ENCODE measurements around the gene RASGEF1C.

RASGEF1C gene

GRCh38 chr5:180081481-180081880, 127.5 kb downstream of the RASGEF1C start:
- no peak for DNase-seq

DNA sequence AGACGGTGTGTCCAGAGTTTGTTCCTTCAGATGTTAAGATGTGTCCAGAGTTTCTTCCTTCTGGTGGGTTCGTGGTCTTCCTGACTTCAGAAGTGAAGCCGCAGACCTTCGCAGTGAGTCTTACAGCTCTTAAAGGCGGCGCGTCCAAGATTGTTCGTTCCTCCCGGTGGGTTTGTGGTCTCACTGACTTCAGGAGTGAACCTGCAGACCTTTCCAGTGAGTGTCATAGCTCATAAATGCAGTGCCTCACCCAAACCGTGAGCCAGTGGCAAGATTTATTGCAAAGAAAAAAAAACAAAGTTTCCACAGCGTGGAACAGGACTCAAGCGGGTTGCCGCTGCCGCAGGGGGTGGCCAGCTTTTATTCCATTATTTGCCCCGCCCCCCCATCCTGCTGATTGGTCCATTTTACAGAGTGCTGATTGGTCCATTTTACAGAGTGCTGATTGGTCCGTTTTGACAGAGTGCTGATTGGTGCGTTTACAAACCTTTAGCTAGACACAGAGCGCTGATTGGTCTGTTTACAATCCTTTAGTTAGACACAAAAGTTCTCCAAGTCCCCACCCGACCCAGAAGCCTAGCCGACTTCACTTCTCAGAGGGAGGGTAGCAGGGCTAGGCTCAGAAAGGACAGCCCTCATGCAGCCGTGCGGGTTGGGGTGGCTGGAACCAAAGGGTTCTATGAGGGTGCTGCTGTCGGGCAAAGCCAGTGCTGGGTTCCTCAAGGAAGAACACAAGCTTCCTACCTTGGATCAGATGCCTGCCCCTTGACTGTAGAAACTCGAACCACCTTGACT, 128.3 kb downstream of the RASGEF1C start:
- peak in 3 of 4 experiments; percentile 20 to 39 (median 24) for DNase-seq

- no peak for DNase-seq
These were observed 129.1 kb downstream of the RASGEF1C start for GRCh38 chr5:180079702-180080466.

- no peak for DNase-seq
These were observed 130.7 kb downstream of the RASGEF1C start for GRCh38 chr5:180078348-180078747.

DNA sequence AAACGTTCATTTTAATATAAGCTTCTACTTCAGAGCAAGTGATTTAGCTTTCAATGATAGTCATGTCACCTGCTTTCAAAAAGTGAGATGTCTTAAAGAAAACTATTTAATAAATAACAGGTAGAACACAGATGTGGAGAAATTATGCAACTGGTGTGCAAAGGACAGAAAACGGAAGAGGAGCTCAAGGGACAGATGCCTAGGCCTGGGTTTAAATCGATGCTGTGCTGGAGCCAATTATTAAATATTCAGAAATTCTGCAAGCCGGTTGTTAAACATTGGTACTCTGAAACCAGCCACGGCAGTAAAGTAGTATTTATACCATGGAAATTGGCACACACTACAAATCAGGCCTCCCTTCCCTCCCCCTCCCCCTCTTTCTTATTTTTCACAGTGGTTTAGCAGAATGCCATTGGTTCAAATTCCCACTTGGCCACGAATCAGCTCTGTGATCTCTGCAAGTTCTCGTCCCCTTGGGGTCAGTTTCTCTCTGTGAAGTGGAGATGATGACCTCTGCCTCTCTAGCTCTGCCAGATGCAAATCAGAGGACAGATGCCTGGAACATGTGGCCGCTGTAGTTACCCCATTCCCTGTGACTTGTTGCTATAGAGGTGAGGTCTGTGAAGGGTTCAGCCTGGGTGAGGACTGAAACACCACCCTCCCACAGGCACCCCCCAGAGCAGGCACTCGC, 131.3 kb downstream of the RASGEF1C start:
- DNase-seq, result no peak

- DNase-seq, result no peak
These were observed 133.3 kb downstream of the RASGEF1C start for GRCh38 chr5:180075703-180076102.

DNA sequence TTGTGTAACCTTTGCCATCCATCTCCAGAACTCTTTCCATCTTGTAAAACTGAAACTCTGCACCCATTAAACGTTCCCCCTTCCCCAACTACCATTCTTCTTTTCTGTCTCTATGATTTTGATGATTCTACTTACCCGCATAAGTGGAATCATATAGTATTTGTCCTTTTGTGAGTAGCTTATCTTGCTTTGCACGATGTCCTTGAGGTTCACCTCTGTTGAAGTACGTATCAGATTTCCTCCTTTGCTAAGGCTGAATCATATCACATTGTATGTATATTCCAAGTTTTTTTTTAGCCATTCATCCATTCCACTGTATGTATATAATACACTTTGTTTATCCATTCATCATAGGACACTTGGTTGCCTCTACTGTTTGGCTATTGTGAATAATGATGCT, 134.5 kb downstream of the RASGEF1C start:
- DNase-seq, result no peak

- DNase-seq, result no peak
These were observed 136.5 kb downstream of the RASGEF1C start for GRCh38 chr5:180072556-180072955.

DNA sequence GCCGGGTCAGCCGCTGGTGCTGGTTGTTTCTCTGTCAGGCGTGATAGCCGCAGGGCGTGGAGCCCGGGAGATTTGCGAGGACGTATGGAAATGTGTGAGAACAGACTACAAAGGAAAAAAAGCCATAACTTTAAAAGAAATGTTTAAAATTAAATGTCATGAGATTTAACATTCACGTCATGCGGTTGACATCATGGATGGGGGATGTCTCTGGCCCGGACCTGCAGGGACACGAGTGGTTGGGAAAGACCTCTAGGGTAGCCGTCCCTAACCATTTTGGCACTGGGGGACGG, 136.8 kb downstream of the RASGEF1C start:
- no peak for DNase-seq

- peak; percentile 97 to 100 (median 98) for DNase-seq
These were observed 137.3 kb downstream of the RASGEF1C start, which contains the start of gene RNF130 for GRCh38 chr5:180071531-180072255. Gene RNF130 (minus strand): TSS chr5:180071759. CDS start chr5:180071702, 57 bp downstream.

GRCh38 chr5:180070756-180071530, 138.1 kb downstream of the RASGEF1C start:
- DNase-seq, result peak; percentile 68 to 80 (median 79)

DNA sequence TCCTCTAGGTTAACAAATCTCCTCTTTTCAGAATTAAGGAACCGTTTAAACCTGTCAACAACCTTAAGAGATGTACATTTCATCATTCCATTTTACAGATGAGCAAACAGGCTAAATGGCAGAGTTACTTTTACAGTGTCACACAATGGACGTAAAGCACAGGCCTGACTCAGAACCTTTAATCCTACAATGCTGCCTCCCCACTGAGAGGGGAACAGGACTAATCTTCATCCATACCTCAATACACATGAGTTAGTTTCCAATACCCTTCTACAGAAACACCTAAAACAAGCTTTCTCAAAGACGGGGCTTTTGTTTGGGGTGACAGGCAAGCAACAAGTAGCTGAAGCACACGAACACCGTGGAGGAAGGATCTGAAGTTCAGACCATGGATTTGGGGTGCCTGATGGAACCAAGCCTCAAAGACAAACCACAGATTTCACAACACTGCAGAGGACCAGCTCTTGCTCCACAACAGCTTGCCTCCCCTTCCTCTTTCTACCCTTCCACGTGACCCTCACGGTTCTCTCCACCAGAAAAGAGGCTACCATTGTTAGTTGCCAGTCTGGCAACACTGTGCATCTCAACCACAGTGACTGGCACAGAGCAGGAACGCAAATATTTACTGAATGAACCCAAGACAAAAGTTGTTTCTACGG, 139.3 kb downstream of the RASGEF1C start:
- DNase-seq, result peak; percentile 90 to 97 (median 94)

DNA sequence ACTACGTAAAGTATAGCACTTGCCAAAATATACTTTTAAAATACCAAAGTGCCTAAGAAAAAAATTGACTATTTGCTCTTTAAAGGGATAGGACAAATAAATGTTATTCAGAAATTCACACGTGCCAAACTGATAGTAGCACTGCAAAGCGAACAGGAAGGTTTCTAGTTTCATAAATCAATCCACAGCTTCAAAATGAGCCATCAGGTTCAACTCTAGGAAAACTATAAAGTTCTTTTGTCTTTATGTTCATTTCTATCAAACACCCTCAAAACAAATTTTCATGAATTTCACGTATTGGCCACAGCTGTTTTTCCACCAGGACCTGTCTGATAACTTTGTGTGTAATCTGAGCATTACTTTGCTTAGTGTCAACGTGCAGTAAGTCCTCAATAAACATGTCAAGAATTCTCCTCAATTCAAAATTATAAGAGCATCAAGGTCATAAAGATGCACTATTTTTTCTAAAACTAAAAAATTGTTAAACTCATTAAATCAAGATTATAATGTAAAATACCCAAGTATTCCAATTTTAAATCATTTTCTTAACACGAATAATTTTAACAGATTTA, 140.4 kb downstream of the RASGEF1C start:
- no peak for DNase-seq

GRCh38 chr5:180067986-180068385, 141.0 kb downstream of the RASGEF1C start:
- no peak for DNase-seq

DNA sequence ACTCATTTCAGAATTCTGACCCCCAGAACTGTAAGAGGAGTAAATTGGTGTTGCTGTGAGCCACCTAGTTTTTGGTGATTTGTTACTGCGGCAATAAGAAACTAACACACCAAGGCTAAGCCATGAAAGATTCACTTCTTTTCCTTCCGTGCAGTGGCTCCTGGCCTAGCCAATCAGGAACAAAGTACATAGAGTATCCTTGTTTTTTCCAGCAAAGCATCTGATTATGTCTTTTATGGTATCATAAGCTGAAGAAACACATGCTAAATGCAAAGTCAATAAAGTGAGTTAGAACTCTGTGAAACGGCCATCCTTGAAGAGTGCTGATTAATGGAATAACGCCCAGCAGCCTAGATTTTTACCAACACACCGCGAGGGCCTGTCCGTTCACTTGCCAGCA, 148.8 kb downstream of the RASGEF1C start:
- DNase-seq, result no peak

GRCh38 chr5:180059326-180059725, 149.7 kb downstream of the RASGEF1C start:
- DNase-seq, result no peak

DNA sequence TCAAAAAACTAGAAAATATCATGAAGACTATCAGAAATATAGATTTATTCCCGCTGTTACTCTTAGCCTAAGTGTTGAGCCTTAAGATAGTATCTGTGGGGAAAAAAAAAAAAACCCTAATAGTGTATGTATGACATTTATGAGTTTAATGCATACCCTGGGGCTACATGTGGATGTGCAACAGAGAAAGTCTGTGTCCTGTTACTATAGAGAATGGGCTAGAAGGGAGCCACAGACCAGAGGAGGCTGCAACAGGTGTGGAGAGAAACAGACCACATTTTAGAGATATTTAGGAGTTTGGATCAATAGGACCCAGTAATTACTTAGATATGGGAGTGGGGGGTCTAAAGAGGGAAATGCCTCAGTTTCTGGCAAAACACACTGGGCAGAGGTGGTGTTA, 152.9 kb downstream of the RASGEF1C start:
- DNase-seq, result no peak

GRCh38 chr5:180054226-180054625, 154.8 kb downstream of the RASGEF1C start:
- DNase-seq, result no peak

GRCh38 chr5:180053061-180053602, 155.9 kb downstream of the RASGEF1C start:
- DNase-seq, result no peak

GRCh38 chr5:180052211-180052818, 156.7 kb downstream of the RASGEF1C start:
- DNase-seq, result no peak

Measured in suppressor macrophage (primary cell).